SK-N-SH (cell line): ENCODE data around the gene PIGM. TPM values are rescaled to one million over a fixed set of nuclear protein-coding genes. Genes with fewer than 3 reads are reported as not detected.

Source experiments
- CTCF ChIA-PET: fragments of 300-600, 350-600 bp; formaldehyde crosslinking; extraction: SDS; loops from one replicate; lab custom pipeline; 2021; lab: Yijun Ruan, JAX
- POLR2A ChIA-PET: fragments of 350-600 bp; sonication (Branson Sonifier 250); formaldehyde crosslinking; extraction: SDS; loops from one replicate; lab custom pipeline; 2020; ENCODE audit warnings: antibody characterized with exemption, inconsistent platforms; lab: Yijun Ruan, JAX
- DNase-seq: peaks from one replicate; pipeline ENCODE4 v3.0.0; 2012
- H2AFZ ChIP-seq: fragments of 200-600 bp; sonication (generic); 2 replicates; pipeline ENCODE4 v1.8.1; 2016; ENCODE audit warnings: antibody characterized with exemption, mild to moderate bottlenecking, low read depth
- H3F3A ChIP-seq: fragments of 200-600 bp; sonication (generic); replicated peaks from 2 replicates; pipeline ENCODE3; 2016; ENCODE audit warnings: antibody characterized with exemption, mild to moderate bottlenecking; ENCODE audit not compliant: insufficient read depth
- H3K27ac ChIP-seq, 2 experiments: fragments of 200-500 bp in 1 of 2; fragments of 200-600 bp in 1 of 2; sonication (Bioruptor generic) in 1 of 2; sonication (generic), shearing (Covaris generic) in 1 of 2; 2 replicates each; pipeline versions ENCODE4 v1.5.1 to v1.6.1; 2014 to 2016; ENCODE audit warnings: low read depth in 2 of 2, inconsistent platforms in 1 of 2, low read length in 1 of 2, mild to moderate bottlenecking in 1 of 2, mixed read lengths in 1 of 2
- H3K27me3 ChIP-seq: fragments of 200-600 bp; sonication (generic), shearing (Covaris generic); 2 replicates; pipeline ENCODE4 v1.6.1; 2016; ENCODE audit warnings: mixed run types; ENCODE audit not compliant: insufficient read depth
- H3K36me3 ChIP-seq, 2 experiments: fragments of 200-500 bp in 1 of 2; fragments of 200-600 bp in 1 of 2; sonication (Bioruptor generic) in 1 of 2; sonication (generic) in 1 of 2; replicated peaks in 1 of 2; 2 replicates each; pipeline versions ENCODE3 to v1.5.1; 2014 to 2016; ENCODE audit warnings: low read length in 1 of 2, mild to moderate bottlenecking in 1 of 2; ENCODE audit not compliant: insufficient read depth in 2 of 2, control insufficient read depth in 1 of 2
- H3K4me1 ChIP-seq, 2 experiments: fragments of 200-500 bp in 1 of 2; fragments of 200-600 bp in 1 of 2; sonication (Bioruptor generic) in 1 of 2; sonication (generic), shearing (Covaris generic) in 1 of 2; 2 replicates each; pipeline versions ENCODE4 v1.5.1 to v1.6.1; 2014 to 2016; ENCODE audit warnings: low read depth in 1 of 2, low read length in 1 of 2, mixed run types in 1 of 2; ENCODE audit not compliant: insufficient read depth in 2 of 2, control insufficient read depth in 1 of 2
- H3K4me2 ChIP-seq: fragments of 200-600 bp; sonication (generic), shearing (Covaris generic); 2 replicates; pipeline ENCODE4 v1.6.1; 2017; ENCODE audit warnings: mixed run types
- H3K4me3 ChIP-seq, 2 experiments: fragments of 200-500 bp in 1 of 2; fragments of 200-600 bp in 1 of 2; sonication (Bioruptor generic) in 1 of 2; sonication (generic), shearing (Covaris generic) in 1 of 2; 2 replicates each; pipeline versions ENCODE4 v1.5.1 to v1.8.1; 2014 to 2016; ENCODE audit warnings: low read depth in 2 of 2, inconsistent platforms in 1 of 2, low read length in 1 of 2, mild to moderate bottlenecking in 1 of 2, mixed read lengths in 1 of 2, moderate library complexity in 1 of 2
- H3K79me2 ChIP-seq: fragments of 200-600 bp; sonication (generic); 2 replicates; pipeline ENCODE4 v1.8.1; 2017; ENCODE audit warnings: mild to moderate bottlenecking; ENCODE audit not compliant: insufficient read depth
- H3K9ac ChIP-seq: fragments of 200-600 bp; sonication (generic); 2 replicates; pipeline ENCODE4 v1.6.1; 2017; ENCODE audit warnings: mixed run types
- H3K9me2 ChIP-seq: fragments of 200-600 bp; sonication (generic); 2 replicates; pipeline ENCODE4 v1.6.1; 2017; ENCODE audit warnings: mixed run types
- H3K9me3 ChIP-seq: fragments of 200-600 bp; sonication (generic); 2 replicates; pipeline ENCODE4 v1.6.1; 2017; ENCODE audit warnings: mixed run types, mild to moderate bottlenecking, moderate library complexity
- H4K20me1 ChIP-seq: fragments of 200-600 bp; sonication (generic); 2 replicates; pipeline ENCODE4 v1.6.1; 2017; ENCODE audit warnings: mild to moderate bottlenecking, mixed run types; ENCODE audit not compliant: insufficient read depth
- CHD2 ChIP-seq: fragments of 150-350 bp; IDR thresholded peaks from 2 replicates; pipeline ENCODE4 v1.6.1; 2018; ENCODE audit warnings: low read length; ENCODE audit not compliant: partially characterized antibody
- CTCF ChIP-seq: fragments of 200-600 bp; sonication (generic); IDR thresholded peaks from 2 replicates; pipeline ENCODE4 v1.6.1; 2017; ENCODE audit warnings: antibody characterized with exemption, mild to moderate bottlenecking, moderate library complexity
- ELF1 ChIP-seq: IDR thresholded peaks from 2 replicates; pipeline ENCODE4 v1.4.0; 2012
- EP300 ChIP-seq, 2 experiments: IDR thresholded peaks; 2 replicates each; pipeline versions ENCODE4 v1.4.0 to v1.6.1; 2012; ENCODE audit warnings: borderline replicate concordance in 1 of 2, low read depth in 1 of 2, low read length in 1 of 2
- EZH2phosphoT487 ChIP-seq: fragments of 200-600 bp; sonication (generic); IDR thresholded peaks from 2 replicates; pipeline ENCODE4 v1.6.1; 2017; ENCODE audit warnings: low read depth, mixed run types, mild to moderate bottlenecking, antibody characterized with exemption, moderate library complexity, borderline replicate concordance
- FOXJ3 ChIP-seq: sonication (generic); formaldehyde crosslinking; IDR thresholded peaks from 2 replicates; pipeline ENCODE4 v1.5.1; 2020; ENCODE audit warnings: mild to moderate bottlenecking, missing genetic modification reagents
- FOXM1 ChIP-seq: IDR thresholded peaks from 2 replicates; pipeline ENCODE4 v1.4.0; 2012; ENCODE audit warnings: low read depth, mild to moderate bottlenecking
- GABPA ChIP-seq: IDR thresholded peaks from 2 replicates; pipeline ENCODE4 v1.4.0; 2012; ENCODE audit warnings: low read depth, mild to moderate bottlenecking
- GATA2 ChIP-seq: sonication (generic); formaldehyde crosslinking; IDR thresholded peaks from 2 replicates; pipeline ENCODE4 v1.5.0; 2020; ENCODE audit warnings: mild to moderate bottlenecking, missing genetic modification reagents
- JUND ChIP-seq: IDR thresholded peaks from 2 replicates; pipeline ENCODE4 v1.4.0; 2012
- MAX ChIP-seq: IDR thresholded peaks from 2 replicates; pipeline ENCODE4 v1.4.0; 2012; ENCODE audit warnings: low read depth
- MXI1 ChIP-seq: IDR thresholded peaks from 2 replicates; pipeline ENCODE4 v1.6.1; 2012; ENCODE audit warnings: mild to moderate bottlenecking, low read depth, low read length, improper control_type of control experiment
- NFIC ChIP-seq: IDR thresholded peaks from 2 replicates; pipeline ENCODE4 v1.4.0; 2012; ENCODE audit warnings: borderline replicate concordance
- PBX3 ChIP-seq: IDR thresholded peaks from 2 replicates; pipeline ENCODE4; 2012
- POLR2AphosphoS5 ChIP-seq: IDR thresholded peaks from 2 replicates; pipeline ENCODE4 v1.6.1; 2012; ENCODE audit warnings: low read depth, low read length
- RXRA ChIP-seq: IDR thresholded peaks from 2 replicates; pipeline ENCODE4 v1.4.0; 2012; ENCODE audit warnings: low read depth, mild to moderate bottlenecking, borderline replicate concordance
- SIN3A ChIP-seq: IDR thresholded peaks from 2 replicates; pipeline ENCODE4 v1.6.1; 2012; ENCODE audit warnings: low read depth, mild to moderate bottlenecking, low read length, moderate library complexity, borderline replicate concordance
- SMC3 ChIP-seq: IDR thresholded peaks from 2 replicates; pipeline ENCODE4 v1.6.1; 2012; ENCODE audit warnings: low read depth, low read length, improper control_type of control experiment
- TCF12 ChIP-seq: IDR thresholded peaks from 2 replicates; pipeline ENCODE4 v1.4.0; 2012
- TEAD4 ChIP-seq: IDR thresholded peaks from 2 replicates; pipeline ENCODE4 v1.4.0; 2012; ENCODE audit warnings: mild to moderate bottlenecking, borderline replicate concordance; ENCODE audit not compliant: insufficient read depth
- ZBTB33 ChIP-seq: IDR thresholded peaks from 2 replicates; pipeline ENCODE4 v1.4.0; 2012; ENCODE audit warnings: low read depth, borderline replicate concordance
- WGBS: methylation state at CpG from one replicate; pipeline ENCODE4 v1.1.6; 2017; ENCODE audit warnings: low lambda C conversion rate; 5-methylcytosine and 5-hydroxymethylcytosine counted together
- polyA plus RNA-seq, 3 experiments: library from polyadenylated mRNA; depleted of rRNA; stranded (reverse); fragments of >200 nt; gene quantifications; 2 replicates each; pipeline ENCODE4 v1.2.3, GENCODE V29; 2012

PIGM gene
- polyA plus RNA-seq, 1 of the 3 experiments (the other 2 are of a cell fraction): 4.0 TPM

GRCh38 chr1:160043543-160043942 is 11.8 kb upstream of the PIGM start:
- Histone ChIP-seq H3K9me2 (no peaks in the 10 kb centered on the region), H3K4me1 (peaks cover 0 to 11% of the 10 kb centered on the region in 2 experiments; a peak in 2 of 4 replicates), H3F3A (no peaks in the 10 kb centered on the region), H3K36me3 (no peaks in the 10 kb centered on the region), H3K4me2 (no peak overlapping the region), H3K4me3 (no peak overlapping the region), H3K79me2 (no peaks in the 10 kb centered on the region), H3K27me3 (peaks cover 25% of the 10 kb centered on the region; the same call in 1 of the 2 replicates), H2AFZ (no peak overlapping the region), H4K20me1 (no peaks in the 10 kb centered on the region), H3K27ac (no peak overlapping the region), H3K9ac (no peak overlapping the region)
- DNase-seq: no peak
- POLR2A ChIA-PET: no interaction called here
- TF ChIP-seq ELF1 (no peak), NFIC (no peak), CHD2 (no peak), SMC3 (no peak), FOXM1 (no peak), ZBTB33 (no peak), PBX3 (no peak), MXI1 (no peak), POLR2AphosphoS5 (no peak), JUND (no peak)
- TF ChIP-seq, all 33 proteins: peak for 0
- H3K9me3 ChIP-seq: no peaks in the 10 kb centered on the region
- CTCF ChIA-PET: interaction anchor here (1.6 to 7.8 kb wide), 3 partner anchors 15 to 43 kb away, joined by 3 to 163 read pairs (median 123); partner anchors contain the start of genes KCNJ10 and KCNJ9

GRCh38 chr1:160040476-160040875 is 8.7 kb upstream of the PIGM start:
- no peaks in the 10 kb centered on the region for H3K9me2 ChIP-seq
- H3K9me3 ChIP-seq: no peaks in the 10 kb centered on the region
- H3K4me3 ChIP-seq: no peak overlapping the region
- H4K20me1 ChIP-seq: no peaks in the 10 kb centered on the region
- no peak for DNase-seq
- H3K27ac ChIP-seq: no peak overlapping the region
- H3K36me3 ChIP-seq: no peaks in the 10 kb centered on the region
- no peak overlapping the region for H3K9ac ChIP-seq
- H3K4me2 ChIP-seq: no peak overlapping the region
- H3K79me2 ChIP-seq: no peaks in the 10 kb centered on the region
- H3F3A ChIP-seq: no peaks in the 10 kb centered on the region
- WGBS: 100% methylated on average over 1 of the region's 1 CpG
- H3K4me1 ChIP-seq: no peaks in the 10 kb centered on the region
- H2AFZ ChIP-seq: no peak overlapping the region
- ChIA-PET POLR2A (no interaction called here), CTCF (interaction anchor here (1.0 to 5.5 kb wide), 3 partner anchors 35 to 45 kb away, joined by 4 to 22 read pairs (median 5); no protein-coding TSS in a partner anchor)
- H3K27me3 ChIP-seq: peaks cover 13% of the 10 kb centered on the region; the same call in 1 of the 2 replicates
- TF ChIP-seq EZH2phosphoT487 (no peak), FOXJ3 (CRISPR knock-in tag) (no peak), SIN3A (no peak), JUND (no peak), TCF12 (no peak), GABPA (no peak), GATA2 (CRISPR knock-in tag) (no peak), MXI1 (no peak), CTCF (no peak), RXRA (no peak), EP300 (IDR thresholded peaks at IDR 0.05; ENCODE audit: borderline replicate concordance in 1 of 2, low read depth in 1 of 2, low read length in 1 of 2) (no peak), MAX (no peak), TEAD4 (no peak), ZBTB33 (no peak)
